H1 (cell line): ENCODE measurements around the gene FBP1.

ENCODE experiments used
- GABPA ChIP-seq: IDR thresholded peaks from 2 replicates; pipeline ENCODE4 v1.6.1; 2011; ENCODE audit warnings: mild to moderate bottlenecking, low read length, moderate library complexity, borderline replicate concordance; ENCODE audit not compliant: insufficient read depth
- MAX ChIP-seq: IDR thresholded peaks from 2 replicates; pipeline ENCODE4 v1.6.1; 2012; ENCODE audit warnings: inconsistent platforms
- POLR2A ChIP-seq, 2 experiments: IDR thresholded peaks; 1 replicate in 1 of 2; 2 replicates in 1 of 2; pipeline ENCODE4 v1.6.1; 2011; ENCODE audit warnings: low read depth in 2 of 2, low read length in 2 of 2, mild to moderate bottlenecking in 2 of 2; ENCODE audit errors: control extremely low read depth in 1 of 2
- POLR2AphosphoS5 ChIP-seq: IDR thresholded peaks from 2 replicates; pipeline ENCODE4 v1.6.1; 2011; ENCODE audit warnings: low read depth, low read length
- TAF1 ChIP-seq: IDR thresholded peaks from 2 replicates; pipeline ENCODE4 v1.6.1; 2011; ENCODE audit warnings: mild to moderate bottlenecking, low read depth, low read length
- TEAD4 ChIP-seq: IDR thresholded peaks from 2 replicates; pipeline ENCODE4 v1.6.1; 2012; ENCODE audit warnings: low read depth, low read length, inconsistent platforms, mixed read lengths
- YY1 ChIP-seq: IDR thresholded peaks from 2 replicates; pipeline ENCODE4 v1.6.1; 2011; ENCODE audit warnings: low read depth, mild to moderate bottlenecking, low read length
- TF ChIP-seq, protein P1 (sequence below), 3 experiments: IDR thresholded peaks; 1 replicate in 2 of 3; 2 replicates in 1 of 3; pipeline versions ENCODE4 v1.5.1 to v1.6.1; 2011; ENCODE audit warnings: low read length in 3 of 3, mild to moderate bottlenecking in 3 of 3, inconsistent platforms in 2 of 3, low read depth in 1 of 3, moderate library complexity in 1 of 3; ENCODE audit not compliant: insufficient read depth in 1 of 3; ENCODE audit errors: control extremely low read depth in 1 of 3
- TF ChIP-seq, protein P2 (sequence below): IDR thresholded peaks from 2 replicates; pipeline ENCODE4 v1.6.1; 2011; ENCODE audit warnings: low read length, improper control_type of control experiment

DNA sequence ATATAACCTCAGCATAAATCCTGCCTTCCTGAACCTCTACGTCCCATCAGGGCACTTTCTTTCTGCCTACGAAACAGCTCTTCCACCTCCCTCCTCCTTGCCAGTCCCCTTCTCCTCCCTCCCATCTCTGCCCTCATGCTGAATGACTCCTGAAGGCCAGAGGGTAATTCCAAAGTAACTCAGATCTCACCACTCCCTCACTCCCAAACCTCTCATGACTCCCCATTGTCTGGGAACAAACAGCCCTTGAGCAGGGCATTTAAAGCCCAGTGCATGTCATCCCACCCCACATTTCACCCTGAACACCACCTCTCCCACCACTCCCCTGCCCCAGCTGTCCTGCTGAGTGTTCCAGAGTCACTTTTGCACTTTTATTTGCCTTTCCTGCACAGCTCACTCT, 8.9 kb upstream of the FBP1 start:
- TF ChIP-seq, protein P1, sequence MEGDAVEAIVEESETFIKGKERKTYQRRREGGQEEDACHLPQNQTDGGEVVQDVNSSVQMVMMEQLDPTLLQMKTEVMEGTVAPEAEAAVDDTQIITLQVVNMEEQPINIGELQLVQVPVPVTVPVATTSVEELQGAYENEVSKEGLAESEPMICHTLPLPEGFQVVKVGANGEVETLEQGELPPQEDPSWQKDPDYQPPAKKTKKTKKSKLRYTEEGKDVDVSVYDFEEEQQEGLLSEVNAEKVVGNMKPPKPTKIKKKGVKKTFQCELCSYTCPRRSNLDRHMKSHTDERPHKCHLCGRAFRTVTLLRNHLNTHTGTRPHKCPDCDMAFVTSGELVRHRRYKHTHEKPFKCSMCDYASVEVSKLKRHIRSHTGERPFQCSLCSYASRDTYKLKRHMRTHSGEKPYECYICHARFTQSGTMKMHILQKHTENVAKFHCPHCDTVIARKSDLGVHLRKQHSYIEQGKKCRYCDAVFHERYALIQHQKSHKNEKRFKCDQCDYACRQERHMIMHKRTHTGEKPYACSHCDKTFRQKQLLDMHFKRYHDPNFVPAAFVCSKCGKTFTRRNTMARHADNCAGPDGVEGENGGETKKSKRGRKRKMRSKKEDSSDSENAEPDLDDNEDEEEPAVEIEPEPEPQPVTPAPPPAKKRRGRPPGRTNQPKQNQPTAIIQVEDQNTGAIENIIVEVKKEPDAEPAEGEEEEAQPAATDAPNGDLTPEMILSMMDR (IDR thresholded peaks at IDR 0.05; ENCODE audit: control extremely low read depth in 1 of 3, insufficient read depth in 1 of 3, low read depth in 1 of 3, low read length in 3 of 3) = no peak
- TF ChIP-seq POLR2AphosphoS5 (no peak), POLR2A (IDR thresholded peaks at IDR 0.05; ENCODE audit: control extremely low read depth in 1 of 2, low read depth in 2 of 2, low read length in 2 of 2) (no peak), TAF1 (no peak), YY1 (no peak), GABPA (no peak), TEAD4 (no peak), MAX (no peak)
- TF ChIP-seq, protein P2, sequence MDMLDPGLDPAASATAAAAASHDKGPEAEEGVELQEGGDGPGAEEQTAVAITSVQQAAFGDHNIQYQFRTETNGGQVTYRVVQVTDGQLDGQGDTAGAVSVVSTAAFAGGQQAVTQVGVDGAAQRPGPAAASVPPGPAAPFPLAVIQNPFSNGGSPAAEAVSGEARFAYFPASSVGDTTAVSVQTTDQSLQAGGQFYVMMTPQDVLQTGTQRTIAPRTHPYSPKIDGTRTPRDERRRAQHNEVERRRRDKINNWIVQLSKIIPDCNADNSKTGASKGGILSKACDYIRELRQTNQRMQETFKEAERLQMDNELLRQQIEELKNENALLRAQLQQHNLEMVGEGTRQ = no peak
